Posterior cingulate gyrus (tissue), 11 donors: Measurements from ENCODE around the gene AK4.
"Not testable (repeated sequence)": the region's sequence is repeated elsewhere in the genome, so short reads cannot be mapped to it uniquely, and the experiment has no call there.

ENCODE experiments used
- DNase-seq, 10 donors: peaks; one replicate each; pipeline versions ENCODE4 v3.0.0 to v3.0.0-alpha.2; 2020 to 2021; ENCODE audit warnings: mixed read lengths in 3 of 10
- intact Hi-C: fragments of 100-400 bp; cut with DNase I; formaldehyde crosslinking; loops from one replicate; pipeline ENCODE4 v1.15.1; 2023

Gene AK4

GRCh38 chr1:65149351-65150107 lies 1.5 kb downstream of the AK4 start:
- DNase-seq: no peak

GRCh38 chr1:65150108-65150463 lies 2.1 kb downstream of the AK4 start:
- intact Hi-C loops: no loop called here
- DNase-seq: no peak

More at GRCh38 chr1:65149351-65150107, 1.5 kb downstream of the AK4 start:
- intact Hi-C loops: loop anchor here (5.0 kb wide), 1 partner anchor 82 kb away; no protein-coding TSS in a partner anchor

- intact Hi-C loops: no loop called here
- DNase-seq: no peak
These were observed 2.7 kb downstream of the AK4 start for GRCh38 chr1:65150583-65151263.

GRCh38 chr1:65151641-65152040 lies 3.6 kb downstream of the AK4 start:
- intact Hi-C loops: no loop called here
- no peak for DNase-seq

GRCh38 chr1:65153635-65154034 lies 5.6 kb downstream of the AK4 start:
- DNase-seq: no peak

GRCh38 chr1:65156910-65157545 lies 9.0 kb downstream of the AK4 start:
- intact Hi-C loops: no loop called here
- DNase-seq: no peak

More at GRCh38 chr1:65153635-65154034, 5.6 kb downstream of the AK4 start:
- intact Hi-C loops: no loop called here

- intact Hi-C loops: no loop called here
- no peak for DNase-seq
These were observed 9.5 kb downstream of the AK4 start for GRCh38 chr1:65157546-65157941.

GRCh38 chr1:65159291-65159688 lies 11.3 kb downstream of the AK4 start:
- intact Hi-C loops, DNase-seq: not testable (repeated sequence)

- DNase-seq: no peak
- intact Hi-C loops: no loop called here
These were observed 12.0 kb downstream of the AK4 start for GRCh38 chr1:65159801-65160523.

- DNase-seq: no peak
- intact Hi-C loops: no loop called here
These were observed 15.3 kb downstream of the AK4 start for GRCh38 chr1:65163201-65163805.

GRCh38 chr1:65164101-65164500 lies 16.1 kb downstream of the AK4 start:
- intact Hi-C loops, DNase-seq: not testable (repeated sequence)

- no peak for DNase-seq
These were observed 16.6 kb downstream of the AK4 start for GRCh38 chr1:65164633-65165032.

GRCh38 chr1:65165269-65165993 lies 17.4 kb downstream of the AK4 start:
- intact Hi-C loops: no loop called here
- DNase-seq: no peak

More at GRCh38 chr1:65164633-65165032, 16.6 kb downstream of the AK4 start:
- intact Hi-C loops: no loop called here

- no peak for DNase-seq
These were observed 18.7 kb downstream of the AK4 start for GRCh38 chr1:65166572-65167305.

GRCh38 chr1:65167586-65168242 lies 19.7 kb downstream of the AK4 start:
- no peak for DNase-seq
- intact Hi-C loops: no loop called here

More at GRCh38 chr1:65166572-65167305, 18.7 kb downstream of the AK4 start:
- intact Hi-C loops: no loop called here

- intact Hi-C loops: no loop called here
- DNase-seq: no peak
These were observed 20.9 kb downstream of the AK4 start for GRCh38 chr1:65168867-65169266.

GRCh38 chr1:65170511-65171142 lies 22.6 kb downstream of the AK4 start:
- DNase-seq: peak in 4 of 10 donors; percentile 37 to 85 (median 48)
- intact Hi-C loops: no loop called here
